SK-N-SH (cell line): ENCODE results near the gene PXDN.

Experiments
- RCOR1 ChIP-seq: fragments of 150-350 bp; IDR thresholded peaks from 2 replicates; pipeline ENCODE4 v1.6.1; 2017; ENCODE audit warnings: antibody characterized with exemption, low read length
- TCF12 ChIP-seq: IDR thresholded peaks from 2 replicates; pipeline ENCODE4 v1.4.0; 2012
- TF ChIP-seq, protein P1 (sequence below): IDR thresholded peaks from 2 replicates; pipeline ENCODE4 v1.6.1; 2012; ENCODE audit warnings: mild to moderate bottlenecking, low read depth, low read length, moderate library complexity
- TF ChIP-seq, protein P2 (sequence below): fragments of 150-350 bp; IDR thresholded peaks from 2 replicates; pipeline ENCODE4 v1.6.1; 2016; ENCODE audit warnings: mild to moderate bottlenecking, low read depth, low read length
- TF ChIP-seq, protein P3 (sequence below): fragments of 200-600 bp; sonication (generic); IDR thresholded peaks from 2 replicates; pipeline ENCODE4 v1.6.1; 2017; ENCODE audit warnings: antibody characterized with exemption, mild to moderate bottlenecking, moderate library complexity

DNA sequence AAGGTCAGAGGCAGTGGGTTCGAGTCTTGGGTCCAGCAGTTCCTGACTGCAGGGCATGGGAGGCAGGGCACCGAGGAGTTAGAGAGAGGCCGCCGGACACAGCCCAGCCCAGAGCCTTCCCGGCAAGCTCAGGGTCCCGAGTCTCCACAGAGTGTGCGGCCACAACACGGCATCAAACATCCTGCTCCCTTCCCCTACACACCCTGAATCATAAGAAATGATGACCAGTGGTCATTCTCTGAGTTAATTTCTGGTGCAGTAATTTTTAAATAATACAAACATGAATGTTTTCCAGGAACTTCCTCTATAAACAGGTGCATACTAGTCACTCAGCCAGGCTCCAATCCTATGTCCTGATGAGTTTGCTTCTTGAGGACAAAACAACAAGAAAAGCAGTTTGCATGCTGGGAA lies 118.0 kb downstream of the PXDN start:
- TF ChIP-seq, protein P1, sequence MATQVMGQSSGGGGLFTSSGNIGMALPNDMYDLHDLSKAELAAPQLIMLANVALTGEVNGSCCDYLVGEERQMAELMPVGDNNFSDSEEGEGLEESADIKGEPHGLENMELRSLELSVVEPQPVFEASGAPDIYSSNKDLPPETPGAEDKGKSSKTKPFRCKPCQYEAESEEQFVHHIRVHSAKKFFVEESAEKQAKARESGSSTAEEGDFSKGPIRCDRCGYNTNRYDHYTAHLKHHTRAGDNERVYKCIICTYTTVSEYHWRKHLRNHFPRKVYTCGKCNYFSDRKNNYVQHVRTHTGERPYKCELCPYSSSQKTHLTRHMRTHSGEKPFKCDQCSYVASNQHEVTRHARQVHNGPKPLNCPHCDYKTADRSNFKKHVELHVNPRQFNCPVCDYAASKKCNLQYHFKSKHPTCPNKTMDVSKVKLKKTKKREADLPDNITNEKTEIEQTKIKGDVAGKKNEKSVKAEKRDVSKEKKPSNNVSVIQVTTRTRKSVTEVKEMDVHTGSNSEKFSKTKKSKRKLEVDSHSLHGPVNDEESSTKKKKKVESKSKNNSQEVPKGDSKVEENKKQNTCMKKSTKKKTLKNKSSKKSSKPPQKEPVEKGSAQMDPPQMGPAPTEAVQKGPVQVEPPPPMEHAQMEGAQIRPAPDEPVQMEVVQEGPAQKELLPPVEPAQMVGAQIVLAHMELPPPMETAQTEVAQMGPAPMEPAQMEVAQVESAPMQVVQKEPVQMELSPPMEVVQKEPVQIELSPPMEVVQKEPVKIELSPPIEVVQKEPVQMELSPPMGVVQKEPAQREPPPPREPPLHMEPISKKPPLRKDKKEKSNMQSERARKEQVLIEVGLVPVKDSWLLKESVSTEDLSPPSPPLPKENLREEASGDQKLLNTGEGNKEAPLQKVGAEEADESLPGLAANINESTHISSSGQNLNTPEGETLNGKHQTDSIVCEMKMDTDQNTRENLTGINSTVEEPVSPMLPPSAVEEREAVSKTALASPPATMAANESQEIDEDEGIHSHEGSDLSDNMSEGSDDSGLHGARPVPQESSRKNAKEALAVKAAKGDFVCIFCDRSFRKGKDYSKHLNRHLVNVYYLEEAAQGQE, result no peak
- TF ChIP-seq, protein P2, sequence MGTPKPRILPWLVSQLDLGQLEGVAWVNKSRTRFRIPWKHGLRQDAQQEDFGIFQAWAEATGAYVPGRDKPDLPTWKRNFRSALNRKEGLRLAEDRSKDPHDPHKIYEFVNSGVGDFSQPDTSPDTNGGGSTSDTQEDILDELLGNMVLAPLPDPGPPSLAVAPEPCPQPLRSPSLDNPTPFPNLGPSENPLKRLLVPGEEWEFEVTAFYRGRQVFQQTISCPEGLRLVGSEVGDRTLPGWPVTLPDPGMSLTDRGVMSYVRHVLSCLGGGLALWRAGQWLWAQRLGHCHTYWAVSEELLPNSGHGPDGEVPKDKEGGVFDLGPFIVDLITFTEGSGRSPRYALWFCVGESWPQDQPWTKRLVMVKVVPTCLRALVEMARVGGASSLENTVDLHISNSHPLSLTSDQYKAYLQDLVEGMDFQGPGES, result no peak
- TF ChIP-seq TCF12 (no peak), RCOR1 (no peak)
- TF ChIP-seq, protein P3, sequence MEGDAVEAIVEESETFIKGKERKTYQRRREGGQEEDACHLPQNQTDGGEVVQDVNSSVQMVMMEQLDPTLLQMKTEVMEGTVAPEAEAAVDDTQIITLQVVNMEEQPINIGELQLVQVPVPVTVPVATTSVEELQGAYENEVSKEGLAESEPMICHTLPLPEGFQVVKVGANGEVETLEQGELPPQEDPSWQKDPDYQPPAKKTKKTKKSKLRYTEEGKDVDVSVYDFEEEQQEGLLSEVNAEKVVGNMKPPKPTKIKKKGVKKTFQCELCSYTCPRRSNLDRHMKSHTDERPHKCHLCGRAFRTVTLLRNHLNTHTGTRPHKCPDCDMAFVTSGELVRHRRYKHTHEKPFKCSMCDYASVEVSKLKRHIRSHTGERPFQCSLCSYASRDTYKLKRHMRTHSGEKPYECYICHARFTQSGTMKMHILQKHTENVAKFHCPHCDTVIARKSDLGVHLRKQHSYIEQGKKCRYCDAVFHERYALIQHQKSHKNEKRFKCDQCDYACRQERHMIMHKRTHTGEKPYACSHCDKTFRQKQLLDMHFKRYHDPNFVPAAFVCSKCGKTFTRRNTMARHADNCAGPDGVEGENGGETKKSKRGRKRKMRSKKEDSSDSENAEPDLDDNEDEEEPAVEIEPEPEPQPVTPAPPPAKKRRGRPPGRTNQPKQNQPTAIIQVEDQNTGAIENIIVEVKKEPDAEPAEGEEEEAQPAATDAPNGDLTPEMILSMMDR, result no peak
